Panc1 (cell line): Measurements from ENCODE around the gene SFTA2. TPM values are rescaled to one million over a fixed set of nuclear protein-coding genes. Genes with fewer than 3 reads are reported as not detected.

Experiments used
- ATAC-seq: fragments of 200-7000 bp; cut with Tn5 transposase; 2 replicates; pipeline ENCODE4 v1.9.1; 2020; ENCODE audit warnings: mild to moderate bottlenecking, moderate library complexity
- BruUV-seq: library from RNA; stranded (reverse); fragments of 400-500 nt; replicated peaks from 2 replicates; lab custom pipeline; 2021; lab: Mats Ljungman, UMichigan
- CTCF ChIA-PET: fragments of 300-600 bp; sonication (Branson Sonifier 250); formaldehyde crosslinking; loops from one replicate; lab custom pipeline; 2022; ENCODE audit warnings: antibody characterized with exemption; lab: Charles Lee
- POLR2A ChIA-PET: fragments of 300-600 bp; sonication (Branson Sonifier 250); formaldehyde crosslinking; loops from one replicate; lab custom pipeline; 2022; ENCODE audit warnings: antibody characterized with exemption; lab: Charles Lee
- DNase-seq: peaks from one replicate; pipeline ENCODE4 v3.0.0-alpha.2; 2010; ENCODE audit warnings: low read depth, low spot score
- H3K27ac ChIP-seq: 2 replicates; pipeline ENCODE4 v1.5.1; 2011; ENCODE audit warnings: mild to moderate bottlenecking, low read length, inconsistent platforms
- H3K27me3 ChIP-seq: fragments of 200-500 bp; sonication (Bioruptor generic); 2 replicates; pipeline ENCODE4 v1.6.0; 2014; ENCODE audit warnings: low read length, inconsistent platforms; ENCODE audit not compliant: control insufficient read depth, insufficient read depth
- H3K36me3 ChIP-seq: fragments of 200-500 bp; sonication (Bioruptor generic); 2 replicates; pipeline ENCODE4 v1.5.1; 2014; ENCODE audit warnings: inconsistent platforms, mild to moderate bottlenecking, low read length, moderate library complexity; ENCODE audit not compliant: control insufficient read depth, insufficient read depth
- H3K4me1 ChIP-seq: 2 replicates; pipeline ENCODE4 v1.5.1; 2011; ENCODE audit warnings: inconsistent platforms, mild to moderate bottlenecking, low read length, moderate library complexity; ENCODE audit not compliant: control insufficient read depth, insufficient read depth
- H3K4me3 ChIP-seq, 2 experiments: 2 replicates each; pipeline ENCODE4 v1.5.1; 2011 to 2012; ENCODE audit warnings: low read depth in 2 of 2, low read length in 2 of 2, mild to moderate bottlenecking in 2 of 2, inconsistent platforms in 1 of 2, moderate library complexity in 1 of 2
- H3K9me3 ChIP-seq: fragments of 200-500 bp; sonication (Bioruptor generic); 2 replicates; pipeline ENCODE4 v1.5.1; 2014; ENCODE audit warnings: low read depth, mild to moderate bottlenecking, inconsistent platforms, low read length, moderate library complexity; ENCODE audit not compliant: control insufficient read depth, insufficient read depth
- POLR2AphosphoS5 ChIP-seq: IDR thresholded peaks from 2 replicates; pipeline ENCODE4 v1.6.1; 2012; ENCODE audit warnings: mild to moderate bottlenecking, low read depth, low read length, moderate library complexity
- REST ChIP-seq, 2 experiments: IDR thresholded peaks; 2 replicates each; pipeline ENCODE4 v1.6.1; 2011 to 2012; ENCODE audit warnings: low read depth in 2 of 2, control low read depth in 1 of 2, low read length in 1 of 2, mild to moderate bottlenecking in 1 of 2, moderate library complexity in 1 of 2; ENCODE audit not compliant: insufficient read depth in 1 of 2
- SIN3A ChIP-seq: IDR thresholded peaks from 2 replicates; pipeline ENCODE4 v1.6.1; 2012; ENCODE audit warnings: low read depth, mild to moderate bottlenecking, low read length, moderate library complexity, borderline replicate concordance; ENCODE audit not compliant: insufficient read depth
- TCF7L2 ChIP-seq: IDR thresholded peaks from 2 replicates; pipeline ENCODE4 v1.6.1; 2011; ENCODE audit warnings: mild to moderate bottlenecking, low read depth, low read length, inconsistent platforms
- in situ Hi-C: cut with HindIII; loops from 2 replicates; pipeline ENCODE4 v1.10.0; 2016; ENCODE audit warnings: low sequenced_read_pairs, low pct_unique_long_range_greater_than_20kb
- intact Hi-C: fragments of 100-400 bp; cut with micrococcal nuclease; formaldehyde crosslinking; loops from one replicate; pipeline ENCODE4 v1.10.0; 2022; ENCODE audit not compliant: unreplicated experiment
- total RNA-seq: library from RNA; stranded (reverse); gene quantifications from one replicate; pipeline ENCODE4 v1.2.1, GENCODE V29; 2021; ENCODE audit not compliant: unreplicated experiment
- TF ChIP-seq, protein P1 (sequence below): fragments of 450-650 bp; IDR thresholded peaks from 2 replicates; pipeline ENCODE4 v1.5.1; 2017; ENCODE audit warnings: mild to moderate bottlenecking

SFTA2 gene
- total RNA-seq, 1 experiment from 2014 or later, result not detected

GRCh38 chr6:30898750-30899360 is 33.1 kb downstream of the SFTA2 start:
- Histone ChIP-seq H3K9me3 (no peaks in the 10 kb centered on the region), H3K27me3 (no peaks in the 10 kb centered on the region), H3K36me3 (no peaks in the 10 kb centered on the region), H3K27ac (no peak overlapping the region), H3K4me3 (no peak overlapping the region), H3K4me1 (no peaks in the 10 kb centered on the region)
- intact Hi-C loops, result no loop called here
- BruUV-seq, result no TSS peak
- ATAC-seq, result 0 out of 2 replicates have a peak, but pooled peaks have one; percentile 12
- TF ChIP-seq REST (IDR thresholded peaks at IDR 0.05; ENCODE audit: insufficient read depth in 1 of 2, low read depth in 2 of 2, low read length in 1 of 2), result no peak
- ChIA-PET POLR2A (interaction anchor here (0.6 kb wide), 1 partner anchor 54 kb away, joined by 10 read pairs; no protein-coding TSS in a partner anchor), CTCF (no interaction called here)
- in situ Hi-C loops, result no loop called here
- DNase-seq, result no peak

- Histone ChIP-seq H3K27ac (no peak overlapping the region), H3K36me3 (no peaks in the 10 kb centered on the region), H3K4me3 (no peak overlapping the region), H3K27me3 (no peaks in the 10 kb centered on the region), H3K9me3 (no peaks in the 10 kb centered on the region), H3K4me1 (no peaks in the 10 kb centered on the region)
- BruUV-seq, result no TSS peak
- ATAC-seq, result no peak
- ChIA-PET CTCF (no interaction called here), POLR2A (no interaction called here)
- in situ Hi-C loops (no loop called here), intact Hi-C loops (no loop called here)
- no peak for DNase-seq
- TF ChIP-seq TCF7L2, result no peak
Observed at GRCh38 chr6:30897882-30898281, 34.1 kb downstream of the SFTA2 start.

DNA sequence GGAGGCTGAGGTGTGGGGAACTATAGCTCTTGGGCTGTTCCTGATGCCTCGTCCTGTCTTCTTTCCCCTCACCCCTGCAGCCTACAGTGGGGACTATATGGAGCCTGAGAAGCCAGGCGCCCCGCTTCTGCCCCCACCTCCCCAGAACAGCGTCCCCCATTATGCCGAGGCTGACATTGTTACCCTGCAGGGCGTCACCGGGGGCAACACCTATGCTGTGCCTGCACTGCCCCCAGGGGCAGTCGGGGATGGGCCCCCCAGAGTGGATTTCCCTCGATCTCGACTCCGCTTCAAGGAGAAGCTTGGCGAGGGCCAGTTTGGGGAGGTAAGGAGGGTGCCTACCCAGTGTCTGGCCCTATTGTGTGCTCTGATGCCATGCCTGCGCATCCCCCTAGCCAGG is 35.4 kb downstream of the SFTA2 start:
- Histone ChIP-seq H3K27me3 (no peaks in the 10 kb centered on the region), H3K36me3 (no peaks in the 10 kb centered on the region), H3K4me3 (no peak overlapping the region), H3K27ac (no peak overlapping the region), H3K4me1 (no peaks in the 10 kb centered on the region), H3K9me3 (no peaks in the 10 kb centered on the region)
- ChIA-PET POLR2A (interaction anchor here (0.6 kb wide), 1 partner anchor 31 kb away, joined by 3 read pairs; no protein-coding TSS in a partner anchor), CTCF (interaction anchor here (0.5 to 0.6 kb wide), 2 partner anchors 134 to 249 kb away, joined by 5 to 6 read pairs; no protein-coding TSS in a partner anchor)
- TF ChIP-seq SIN3A (no peak), REST (IDR thresholded peaks at IDR 0.05; ENCODE audit: insufficient read depth in 1 of 2, low read depth in 2 of 2, low read length in 1 of 2) (no peak), POLR2AphosphoS5 (no peak)
- TF ChIP-seq, protein P1, sequence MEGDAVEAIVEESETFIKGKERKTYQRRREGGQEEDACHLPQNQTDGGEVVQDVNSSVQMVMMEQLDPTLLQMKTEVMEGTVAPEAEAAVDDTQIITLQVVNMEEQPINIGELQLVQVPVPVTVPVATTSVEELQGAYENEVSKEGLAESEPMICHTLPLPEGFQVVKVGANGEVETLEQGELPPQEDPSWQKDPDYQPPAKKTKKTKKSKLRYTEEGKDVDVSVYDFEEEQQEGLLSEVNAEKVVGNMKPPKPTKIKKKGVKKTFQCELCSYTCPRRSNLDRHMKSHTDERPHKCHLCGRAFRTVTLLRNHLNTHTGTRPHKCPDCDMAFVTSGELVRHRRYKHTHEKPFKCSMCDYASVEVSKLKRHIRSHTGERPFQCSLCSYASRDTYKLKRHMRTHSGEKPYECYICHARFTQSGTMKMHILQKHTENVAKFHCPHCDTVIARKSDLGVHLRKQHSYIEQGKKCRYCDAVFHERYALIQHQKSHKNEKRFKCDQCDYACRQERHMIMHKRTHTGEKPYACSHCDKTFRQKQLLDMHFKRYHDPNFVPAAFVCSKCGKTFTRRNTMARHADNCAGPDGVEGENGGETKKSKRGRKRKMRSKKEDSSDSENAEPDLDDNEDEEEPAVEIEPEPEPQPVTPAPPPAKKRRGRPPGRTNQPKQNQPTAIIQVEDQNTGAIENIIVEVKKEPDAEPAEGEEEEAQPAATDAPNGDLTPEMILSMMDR, result no peak
- BruUV-seq, result no TSS peak
- ATAC-seq, result no peak
- in situ Hi-C loops, result no loop called here
- DNase-seq, result no peak
- intact Hi-C loops, result no loop called here
